HG03060 (cell line): ENCODE measurements around the gene MFSD6L.
"Not testable (repeated sequence)": the region's sequence is repeated elsewhere in the genome, so short reads cannot be mapped to it uniquely, and the experiment has no call there.

Experiments
- ATAC-seq: cut with Tn5 transposase; IDR thresholded peaks from one replicate; pipeline ENCODE4 v1.9.1; 2021; ENCODE audit warnings: low read depth, moderate number of reproducible peaks; ENCODE audit not compliant: unreplicated experiment

The MFSD6L gene

GRCh38 chr17:8826808-8827435 lies 27.8 kb upstream of the MFSD6L start:
- ATAC-seq, result no peak

- ATAC-seq, result no peak
Observed at GRCh38 chr17:8825802-8826201, 26.6 kb upstream of the MFSD6L start.

GRCh38 chr17:8823279-8823678 lies 24.1 kb upstream of the MFSD6L start:
- ATAC-seq, result no peak

GRCh38 chr17:8822401-8823035 lies 23.4 kb upstream of the MFSD6L start:
- no peak for ATAC-seq

- ATAC-seq, result no peak
Observed at GRCh38 chr17:8821446-8822105, 22.4 kb upstream of the MFSD6L start.

- ATAC-seq, result no peak
Observed at GRCh38 chr17:8820311-8821010, 21.3 kb upstream of the MFSD6L start.

- ATAC-seq, result no peak
Observed at GRCh38 chr17:8818654-8819330, 19.6 kb upstream of the MFSD6L start.

- ATAC-seq, result no peak
Observed at GRCh38 chr17:8818047-8818446, 18.9 kb upstream of the MFSD6L start.

- ATAC-seq, result peak; percentile 85
Observed at GRCh38 chr17:8806926-8807550, 7.9 kb upstream of the MFSD6L start.

- no peak for ATAC-seq
Observed at GRCh38 chr17:8806253-8806925, 7.2 kb upstream of the MFSD6L start.

- not testable (repeated sequence) for ATAC-seq
Observed at GRCh38 chr17:8805396-8805795, 6.2 kb upstream of the MFSD6L start.

GRCh38 chr17:8803531-8804420 lies 4.6 kb upstream of the MFSD6L start:
- ATAC-seq, result no peak

GRCh38 chr17:8801135-8801840 lies 2.1 kb upstream of the MFSD6L start:
- no peak for ATAC-seq

GRCh38 chr17:8800656-8801055 lies 1.5 kb upstream of the MFSD6L start:
- ATAC-seq, result no peak

GRCh38 chr17:8799570-8800212 lies 526 bp upstream of the MFSD6L start:
- ATAC-seq, result no peak

- no peak for ATAC-seq
Observed at GRCh38 chr17:8798176-8798845, 854 bp downstream of the MFSD6L start.

GRCh38 chr17:8797621-8798175 lies 1.5 kb downstream of the MFSD6L start:
- ATAC-seq, result no peak
